Ishikawa (cell line): ENCODE measurements around the gene DEAF1.

Experiments used
- CREB1 ChIP-seq: IDR thresholded peaks from 2 replicates; pipeline ENCODE4 v1.6.1; 2012; ENCODE audit warnings: low read depth
- EP300 ChIP-seq: IDR thresholded peaks from 2 replicates; pipeline ENCODE4 v1.6.1; 2012; ENCODE audit warnings: borderline replicate concordance
- MAX ChIP-seq: IDR thresholded peaks from 2 replicates; pipeline ENCODE4 v1.6.1; 2012
- TAF1 ChIP-seq: IDR thresholded peaks from 2 replicates; pipeline ENCODE4 v1.6.1; 2012; ENCODE audit warnings: low read depth, mild to moderate bottlenecking
- TCF12 ChIP-seq: IDR thresholded peaks from 2 replicates; pipeline ENCODE4 v1.6.1; 2012; ENCODE audit warnings: low read depth
- YY1 ChIP-seq: IDR thresholded peaks from 2 replicates; pipeline ENCODE4 v1.6.1; 2012; ENCODE audit warnings: low read depth
- ZBTB7A ChIP-seq: IDR thresholded peaks from 2 replicates; pipeline ENCODE4 v1.6.1; 2012; ENCODE audit warnings: low read depth
- TF ChIP-seq, protein P1 (sequence below): IDR thresholded peaks from 2 replicates; pipeline ENCODE4 v1.6.1; 2012; ENCODE audit warnings: low read depth, mild to moderate bottlenecking
- TF ChIP-seq, protein P2 (sequence below): IDR thresholded peaks from 2 replicates; pipeline ENCODE4 v1.6.1; 2012

DNA sequence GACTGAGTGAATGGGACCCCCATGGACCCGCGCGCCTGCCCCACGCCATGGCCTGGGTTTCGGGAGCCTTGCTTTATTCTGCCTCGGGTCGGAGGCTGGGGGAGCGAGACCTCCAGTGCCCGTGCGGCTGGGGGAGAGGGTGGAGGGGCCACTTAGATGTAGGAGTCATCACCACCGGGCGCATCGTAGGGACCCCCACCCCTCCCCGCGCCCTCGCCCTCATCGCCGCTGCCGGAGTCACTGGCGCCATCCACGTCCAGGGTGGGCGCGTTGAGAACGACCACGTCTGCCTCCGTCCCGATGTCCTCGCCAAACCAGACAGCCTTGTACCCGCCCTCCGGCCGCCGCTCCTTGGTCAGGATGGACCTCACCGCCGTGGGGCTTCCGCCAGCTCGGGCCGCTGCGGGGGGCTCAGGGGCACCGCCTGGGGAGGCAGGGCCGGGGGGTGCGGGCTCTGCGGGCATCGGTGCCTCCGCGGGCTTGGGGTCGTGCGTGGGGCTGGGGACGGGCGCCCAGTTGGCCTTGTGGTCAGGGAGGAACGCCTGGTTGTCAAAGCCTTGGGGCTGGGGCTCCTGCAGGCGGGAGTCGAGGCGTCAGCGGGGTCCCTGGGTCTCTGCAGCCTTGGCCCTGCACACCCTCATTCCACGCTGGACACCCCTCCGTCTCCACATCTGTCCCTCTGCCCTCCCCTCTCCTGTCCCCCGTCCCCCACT lies 77.7 kb downstream of the DEAF1 start:
- TF ChIP-seq TAF1 (no peak), EP300 (no peak), YY1 (no peak), ZBTB7A (no peak), CREB1 (no peak), MAX (no peak), TCF12 (no peak)
- TF ChIP-seq, protein P1, sequence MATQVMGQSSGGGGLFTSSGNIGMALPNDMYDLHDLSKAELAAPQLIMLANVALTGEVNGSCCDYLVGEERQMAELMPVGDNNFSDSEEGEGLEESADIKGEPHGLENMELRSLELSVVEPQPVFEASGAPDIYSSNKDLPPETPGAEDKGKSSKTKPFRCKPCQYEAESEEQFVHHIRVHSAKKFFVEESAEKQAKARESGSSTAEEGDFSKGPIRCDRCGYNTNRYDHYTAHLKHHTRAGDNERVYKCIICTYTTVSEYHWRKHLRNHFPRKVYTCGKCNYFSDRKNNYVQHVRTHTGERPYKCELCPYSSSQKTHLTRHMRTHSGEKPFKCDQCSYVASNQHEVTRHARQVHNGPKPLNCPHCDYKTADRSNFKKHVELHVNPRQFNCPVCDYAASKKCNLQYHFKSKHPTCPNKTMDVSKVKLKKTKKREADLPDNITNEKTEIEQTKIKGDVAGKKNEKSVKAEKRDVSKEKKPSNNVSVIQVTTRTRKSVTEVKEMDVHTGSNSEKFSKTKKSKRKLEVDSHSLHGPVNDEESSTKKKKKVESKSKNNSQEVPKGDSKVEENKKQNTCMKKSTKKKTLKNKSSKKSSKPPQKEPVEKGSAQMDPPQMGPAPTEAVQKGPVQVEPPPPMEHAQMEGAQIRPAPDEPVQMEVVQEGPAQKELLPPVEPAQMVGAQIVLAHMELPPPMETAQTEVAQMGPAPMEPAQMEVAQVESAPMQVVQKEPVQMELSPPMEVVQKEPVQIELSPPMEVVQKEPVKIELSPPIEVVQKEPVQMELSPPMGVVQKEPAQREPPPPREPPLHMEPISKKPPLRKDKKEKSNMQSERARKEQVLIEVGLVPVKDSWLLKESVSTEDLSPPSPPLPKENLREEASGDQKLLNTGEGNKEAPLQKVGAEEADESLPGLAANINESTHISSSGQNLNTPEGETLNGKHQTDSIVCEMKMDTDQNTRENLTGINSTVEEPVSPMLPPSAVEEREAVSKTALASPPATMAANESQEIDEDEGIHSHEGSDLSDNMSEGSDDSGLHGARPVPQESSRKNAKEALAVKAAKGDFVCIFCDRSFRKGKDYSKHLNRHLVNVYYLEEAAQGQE, result no peak
- TF ChIP-seq, protein P2, sequence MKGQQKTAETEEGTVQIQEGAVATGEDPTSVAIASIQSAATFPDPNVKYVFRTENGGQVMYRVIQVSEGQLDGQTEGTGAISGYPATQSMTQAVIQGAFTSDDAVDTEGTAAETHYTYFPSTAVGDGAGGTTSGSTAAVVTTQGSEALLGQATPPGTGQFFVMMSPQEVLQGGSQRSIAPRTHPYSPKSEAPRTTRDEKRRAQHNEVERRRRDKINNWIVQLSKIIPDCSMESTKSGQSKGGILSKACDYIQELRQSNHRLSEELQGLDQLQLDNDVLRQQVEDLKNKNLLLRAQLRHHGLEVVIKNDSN, result no peak
